HepG2 (cell line): ENCODE measurements around the gene PIAS1. TPM values are rescaled to one million over a fixed set of nuclear protein-coding genes. Genes with fewer than 3 reads are reported as not detected.

ENCODE experiments used
- BCL6 ChIP-seq: IDR thresholded peaks from 2 replicates; pipeline ENCODE4 v1.6.1; 2016; ENCODE audit warnings: missing genetic modification reagents, missing compliant biosample characterization
- FOXK2 ChIP-seq: fragments of 450-650 bp; IDR thresholded peaks from 2 replicates; pipeline ENCODE4 v1.6.1; 2016
- FOXP4 ChIP-seq: sonication (generic); formaldehyde crosslinking; IDR thresholded peaks from 2 replicates; pipeline ENCODE4 v1.4.0; 2020; ENCODE audit warnings: missing genetic modification reagents
- GABPB1 ChIP-seq: IDR thresholded peaks from 2 replicates; pipeline ENCODE4 v1.6.1; 2016; ENCODE audit warnings: mild to moderate bottlenecking, missing genetic modification reagents, moderate library complexity, missing compliant biosample characterization
- KAT8 ChIP-seq: IDR thresholded peaks from 2 replicates; pipeline ENCODE4 v1.6.1; 2016; ENCODE audit warnings: missing genetic modification reagents, missing compliant biosample characterization
- KMT2B ChIP-seq: IDR thresholded peaks from 2 replicates; pipeline ENCODE4 v1.6.1; 2016; ENCODE audit warnings: missing genetic modification reagents, missing compliant biosample characterization
- NCOA2 ChIP-seq: sonication (generic); formaldehyde crosslinking; IDR thresholded peaks from 2 replicates; pipeline ENCODE4 v1.8.0; 2022; ENCODE audit warnings: inconsistent platforms
- RARG ChIP-seq: sonication (generic); formaldehyde crosslinking; IDR thresholded peaks from 2 replicates; pipeline ENCODE4 v1.4.0; 2020; ENCODE audit warnings: low read depth, mild to moderate bottlenecking, missing genetic modification reagents
- RNF2 ChIP-seq: fragments of 450-650 bp; conservative IDR thresholded peaks from 2 replicates; pipeline ENCODE4 v1.6.1; 2016; ENCODE audit warnings: low read depth
- SAP130 ChIP-seq: IDR thresholded peaks from 2 replicates; pipeline ENCODE4 v1.6.1; 2016; ENCODE audit warnings: low read depth
- SKI ChIP-seq: fragments of 450-650 bp; IDR thresholded peaks from one replicate; pipeline ENCODE4 v1.6.1; 2018; ENCODE audit warnings: mild to moderate bottlenecking; ENCODE audit not compliant: partially characterized antibody
- SOX6 ChIP-seq, 2 experiments: fragments of 450-650 bp in 1 of 2; sonication (generic) in 1 of 2; formaldehyde crosslinking in 1 of 2; IDR thresholded peaks; 2 replicates each; pipeline versions ENCODE4 v1.4.0 to v1.6.1; 2017 to 2020; ENCODE audit warnings: antibody characterized with exemption in 1 of 2, mild to moderate bottlenecking in 1 of 2, missing genetic modification reagents in 1 of 2
- SRSF4 ChIP-seq: fragments of 200-400 bp; formaldehyde crosslinking; IDR thresholded peaks from one replicate; pipeline ENCODE4 v1.6.1; 2018; ENCODE audit warnings: mild to moderate bottlenecking, low read depth, low read length, moderate library complexity; ENCODE audit not compliant: poor library complexity, severe bottlenecking
- TARDBP ChIP-seq: sonication (generic); formaldehyde crosslinking; IDR thresholded peaks from 2 replicates; pipeline ENCODE4 v1.8.0; 2022; ENCODE audit warnings: mild to moderate bottlenecking, missing genetic modification reagents
- TEF ChIP-seq: sonication (generic); formaldehyde crosslinking; IDR thresholded peaks from 2 replicates; pipeline ENCODE4 v1.5.0; 2020; ENCODE audit warnings: missing genetic modification reagents
- TFDP2 ChIP-seq: sonication (generic); formaldehyde crosslinking; IDR thresholded peaks from 2 replicates; pipeline ENCODE4 v1.4.0; 2020; ENCODE audit warnings: missing genetic modification reagents
- ZNF331 ChIP-seq: sonication (generic); formaldehyde crosslinking; IDR thresholded peaks from 2 replicates; pipeline ENCODE4 v1.4.0; 2020; ENCODE audit warnings: missing genetic modification reagents
- ZNF614 ChIP-seq: IDR thresholded peaks from 2 replicates; pipeline ENCODE4 v1.6.1; 2018; ENCODE audit warnings: missing biosample characterization, missing genetic modification reagents, inconsistent platforms, borderline replicate concordance
- ZNF710 ChIP-seq: sonication (generic); formaldehyde crosslinking; IDR thresholded peaks from 2 replicates; pipeline ENCODE4 v1.5.0; 2020; ENCODE audit warnings: mild to moderate bottlenecking, missing genetic modification reagents, borderline replicate concordance
- ZNF770 ChIP-seq: sonication (generic); formaldehyde crosslinking; IDR thresholded peaks from 2 replicates; pipeline ENCODE4 v1.5.0; 2020; ENCODE audit warnings: mild to moderate bottlenecking, missing genetic modification reagents
- polyA plus RNA-seq, 8 experiments: library from polyadenylated mRNA; depleted of rRNA in 3 of 8; stranded (reverse) in 7 of 8; unstranded in 1 of 8; fragments of >200 nt; fragmentation: Illumina TruSeq in 4 of 8; extraction: Trizol in 4 of 8; gene quantifications; 2 replicates each; pipeline versions ENCODE4 v1.2.1 to v1.2.3, GENCODE V29; 2011 to 2016; ENCODE audit warnings: low read depth in 4 of 8, missing spikeins in 1 of 8, mixed read lengths in 1 of 8; ENCODE audit not compliant: insufficient read depth in 1 of 8
- total RNA-seq, 5 experiments: library from RNA; depleted of rRNA; stranded (reverse); fragments of >200 nt; fragmentation: Illumina TruSeq; extraction: Trizol; gene quantifications; 2 replicates each; pipeline ENCODE4 v1.2.3, GENCODE V29; 2016; ENCODE audit warnings: low read depth in 1 of 5

PIAS1 gene
- total and polyA plus RNA-seq, 2 of the 13 experiments (the other 11 are each of a cell fraction or from before 2014, with no cell fraction given): 20.7 to 33.7 TPM

- no peak for TF ChIP-seq FOXK2
- TF ChIP-seq KMT2B (CRISPR knock-in tag): peak; percentile 38; the same call in 1 of the 2 replicates
- TF ChIP-seq TARDBP: no peak
- TF ChIP-seq ZNF770: no peak
- TF ChIP-seq ZNF331 (CRISPR knock-in tag): peak; percentile 57; the same call in 1 of the 2 replicates
- TF ChIP-seq SAP130 (CRISPR knock-in tag): peak; percentile 49
- TF ChIP-seq GABPB1 (CRISPR knock-in tag): no peak
- no peak for TF ChIP-seq RNF2
- TF ChIP-seq ZNF614 (CRISPR knock-in tag): peak; percentile 53; the same call in 1 of the 2 replicates
- TF ChIP-seq SOX6 (IDR thresholded peaks at IDR 0.05): no peak
- TF ChIP-seq SOX6 (CRISPR knock-in tag; IDR thresholded peaks at IDR 0.05): peak; percentile 43; the same call in 1 of the 2 replicates
- TF ChIP-seq BCL6 (CRISPR knock-in tag): peak; percentile 42; the same call in 1 of the 2 replicates
- TF ChIP-seq TFDP2 (CRISPR knock-in tag): no peak
- TF ChIP-seq TEF: peak; percentile 60; the same call in 1 of the 2 replicates
- peak; percentile 32; the same call in 1 of the 2 replicates for TF ChIP-seq FOXP4 (CRISPR knock-in tag)
- no peak for TF ChIP-seq KAT8 (CRISPR knock-in tag)
- TF ChIP-seq SRSF4: no peak
- TF ChIP-seq SKI: peak; percentile 47
- TF ChIP-seq ZNF710 (CRISPR knock-in tag): no peak
- 0 out of 2 replicates have a peak, but pooled peaks have one; percentile 19 for TF ChIP-seq NCOA2
- no peak for TF ChIP-seq RARG (CRISPR knock-in tag)
- TF ChIP-seq, all 625 proteins: peak for 37
These were observed 59.2 kb downstream of the PIAS1 start (continued) for GRCh38 chr15:68113273-68113672.
